ENCODE measurements around the gene RPTOR.

DNA sequence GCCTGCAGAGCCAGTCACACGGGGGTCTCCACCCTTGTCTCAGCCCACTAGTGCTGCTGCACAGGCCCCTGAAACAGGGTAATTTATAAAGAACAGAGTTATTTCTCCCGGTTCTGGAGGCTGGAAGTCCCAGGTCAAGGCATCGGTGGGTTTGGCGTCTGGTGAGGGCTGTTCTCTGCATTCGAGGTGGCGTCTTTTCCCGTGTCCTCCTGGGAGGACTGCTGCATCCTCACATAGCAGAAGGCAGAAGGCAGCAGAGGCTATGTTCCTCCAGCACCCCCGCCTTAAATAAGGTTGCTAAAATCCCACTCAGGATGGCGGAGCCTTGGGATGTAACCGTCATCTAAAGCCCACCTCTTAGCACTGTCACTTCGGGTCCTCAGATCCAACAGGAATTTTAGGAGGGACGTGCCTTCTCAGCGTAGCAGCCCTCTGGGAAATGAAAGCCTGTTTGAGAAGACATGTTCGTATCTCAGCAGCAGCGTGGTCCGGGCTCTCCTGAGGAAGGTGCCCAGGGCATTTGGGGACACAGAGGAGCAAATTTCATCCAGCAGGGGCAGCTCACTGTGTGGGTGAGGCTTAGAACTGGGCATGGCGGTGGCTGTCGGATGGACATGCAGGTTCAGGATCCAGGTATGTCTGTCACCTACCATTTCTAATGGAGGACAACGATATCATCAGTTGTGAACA, 225.4 kb downstream of the RPTOR start:
- TF ChIP-seq, protein P1, sequence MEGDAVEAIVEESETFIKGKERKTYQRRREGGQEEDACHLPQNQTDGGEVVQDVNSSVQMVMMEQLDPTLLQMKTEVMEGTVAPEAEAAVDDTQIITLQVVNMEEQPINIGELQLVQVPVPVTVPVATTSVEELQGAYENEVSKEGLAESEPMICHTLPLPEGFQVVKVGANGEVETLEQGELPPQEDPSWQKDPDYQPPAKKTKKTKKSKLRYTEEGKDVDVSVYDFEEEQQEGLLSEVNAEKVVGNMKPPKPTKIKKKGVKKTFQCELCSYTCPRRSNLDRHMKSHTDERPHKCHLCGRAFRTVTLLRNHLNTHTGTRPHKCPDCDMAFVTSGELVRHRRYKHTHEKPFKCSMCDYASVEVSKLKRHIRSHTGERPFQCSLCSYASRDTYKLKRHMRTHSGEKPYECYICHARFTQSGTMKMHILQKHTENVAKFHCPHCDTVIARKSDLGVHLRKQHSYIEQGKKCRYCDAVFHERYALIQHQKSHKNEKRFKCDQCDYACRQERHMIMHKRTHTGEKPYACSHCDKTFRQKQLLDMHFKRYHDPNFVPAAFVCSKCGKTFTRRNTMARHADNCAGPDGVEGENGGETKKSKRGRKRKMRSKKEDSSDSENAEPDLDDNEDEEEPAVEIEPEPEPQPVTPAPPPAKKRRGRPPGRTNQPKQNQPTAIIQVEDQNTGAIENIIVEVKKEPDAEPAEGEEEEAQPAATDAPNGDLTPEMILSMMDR (conservative IDR thresholded peaks at IDR 0.05; ENCODE audit: low read length), result no peak
- TF ChIP-seq EZH2phosphoT487 (IDR thresholded peaks at IDR 0.05; ENCODE audit: borderline replicate concordance, low read depth, low read length), result no peak

Measured in OCI-LY7 (cell line).